ENCODE results near the gene ST6GALNAC3.
"Not testable (repeated sequence)": the region's sequence is repeated elsewhere in the genome, so short reads cannot be mapped to it uniquely, and the experiment has no call there.

ST6GALNAC3 gene

DNA sequence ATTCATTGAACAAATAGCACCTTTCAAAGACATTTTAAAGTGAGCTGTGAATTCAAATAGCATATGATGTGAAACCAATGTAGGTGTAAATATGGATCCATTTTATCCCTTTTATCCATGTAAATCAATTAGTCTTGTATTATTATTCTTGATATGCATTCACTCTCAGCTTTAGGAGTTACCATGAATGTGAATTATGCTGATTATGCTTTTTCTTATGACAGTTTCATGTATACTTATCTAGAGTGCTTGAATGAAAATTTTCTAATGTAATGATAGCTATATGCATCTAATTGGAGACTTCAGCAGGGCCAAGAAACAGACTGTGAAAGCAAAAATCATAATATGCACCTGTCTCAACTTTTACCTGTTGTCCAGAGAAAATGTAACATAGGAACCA is 566.2 kb downstream of the ST6GALNAC3 start:
- DNase-seq (ENCODE audit: low spot score), result no peak

DNA sequence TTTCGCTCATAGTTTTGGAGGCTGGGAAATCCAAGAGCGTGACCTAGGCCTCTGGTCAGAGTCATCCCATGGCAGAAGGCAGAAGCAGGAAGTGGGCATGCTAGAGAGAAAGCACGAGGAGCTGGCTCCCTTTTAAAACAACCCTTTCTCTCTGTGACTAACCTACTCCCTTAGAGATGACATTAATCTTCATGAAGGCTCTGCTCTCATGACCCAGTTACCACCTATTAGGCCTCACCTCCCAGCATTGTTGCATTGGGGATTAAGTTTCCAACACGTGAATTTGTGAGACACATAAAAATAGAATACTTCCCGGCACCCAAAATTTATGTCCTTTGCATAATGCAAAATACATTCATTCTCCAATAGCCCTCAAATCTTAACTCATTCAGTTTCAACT is 569.6 kb downstream of the ST6GALNAC3 start:
- no peak for DNase-seq (ENCODE audit: low spot score)

DNA sequence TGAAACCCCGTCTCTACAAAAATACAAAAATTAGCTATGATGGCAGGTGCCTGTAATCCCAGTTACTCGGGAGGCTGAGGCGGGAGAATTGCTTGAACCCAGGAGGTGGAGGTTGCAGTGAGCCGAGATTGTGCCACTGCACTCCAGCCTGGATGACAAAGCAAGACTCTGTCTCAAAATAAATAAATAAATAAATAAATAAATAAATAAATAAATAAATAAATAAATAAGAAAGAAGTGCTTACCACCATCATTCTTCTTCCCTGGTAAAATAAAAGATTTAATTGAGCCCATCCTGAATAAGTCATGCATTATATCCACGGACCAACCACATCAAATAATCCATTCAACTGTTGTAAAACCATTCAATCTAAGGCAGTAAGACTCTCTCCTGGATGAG is 578.3 kb downstream of the ST6GALNAC3 start:
- not testable (repeated sequence) for DNase-seq (ENCODE audit: low spot score)

DNA sequence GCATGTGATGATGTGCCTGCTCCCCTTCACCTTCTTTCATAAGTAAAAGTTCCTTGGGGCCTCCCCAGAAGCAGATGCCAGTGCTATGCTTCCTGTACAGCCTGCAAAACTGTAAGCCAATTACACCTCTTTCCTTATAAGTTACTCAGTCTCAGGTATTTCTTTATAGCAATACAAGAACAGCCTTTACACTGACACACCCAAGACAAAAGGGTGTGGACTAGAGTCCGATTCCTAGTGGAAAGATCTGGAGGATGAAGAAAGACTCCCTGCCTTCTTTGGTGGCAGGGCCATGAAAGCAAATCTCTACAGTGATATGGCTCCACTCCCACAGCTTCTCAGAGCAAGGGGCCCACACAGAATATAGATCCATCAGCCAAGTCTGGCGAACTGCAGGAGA is 583.1 kb downstream of the ST6GALNAC3 start:
- no peak for DNase-seq (ENCODE audit: low spot score)

DNA sequence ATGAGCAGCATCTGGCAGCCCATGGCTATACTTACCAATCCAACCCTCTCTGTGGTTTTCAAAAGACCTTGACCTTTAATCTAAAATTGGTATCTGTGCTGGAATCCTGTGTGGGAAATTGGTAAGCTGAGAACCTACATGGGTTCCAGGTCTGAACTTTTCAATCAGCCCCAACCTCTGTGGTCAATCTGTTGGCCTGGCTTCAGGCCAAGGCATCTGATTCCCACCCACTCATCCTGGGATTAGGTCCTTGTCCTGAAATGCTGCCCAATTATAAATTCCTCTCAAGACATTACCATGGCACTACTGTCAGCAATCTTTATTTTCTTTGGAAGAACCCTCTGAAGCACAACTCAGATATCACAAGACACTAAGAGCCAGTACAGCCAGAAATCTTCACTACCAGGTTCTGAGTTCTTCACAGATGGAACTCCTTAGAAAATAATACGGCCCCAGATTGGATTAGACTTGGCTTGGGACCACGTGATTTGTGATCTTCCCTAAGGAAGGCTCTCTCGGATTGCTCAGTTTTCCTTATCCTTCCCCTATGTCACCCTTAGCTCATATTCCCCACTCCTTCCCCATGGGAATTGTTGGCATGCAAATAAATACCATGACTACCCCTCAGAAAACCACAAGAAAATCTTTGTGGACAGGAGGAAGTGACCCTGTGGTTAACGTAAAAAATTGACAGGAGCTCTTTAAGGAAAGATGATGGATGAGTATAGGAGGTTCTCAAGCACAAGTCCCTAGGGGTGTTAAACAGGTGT is 584.8 kb downstream of the ST6GALNAC3 start:
- DNase-seq (ENCODE audit: low spot score), result no peak

DNA sequence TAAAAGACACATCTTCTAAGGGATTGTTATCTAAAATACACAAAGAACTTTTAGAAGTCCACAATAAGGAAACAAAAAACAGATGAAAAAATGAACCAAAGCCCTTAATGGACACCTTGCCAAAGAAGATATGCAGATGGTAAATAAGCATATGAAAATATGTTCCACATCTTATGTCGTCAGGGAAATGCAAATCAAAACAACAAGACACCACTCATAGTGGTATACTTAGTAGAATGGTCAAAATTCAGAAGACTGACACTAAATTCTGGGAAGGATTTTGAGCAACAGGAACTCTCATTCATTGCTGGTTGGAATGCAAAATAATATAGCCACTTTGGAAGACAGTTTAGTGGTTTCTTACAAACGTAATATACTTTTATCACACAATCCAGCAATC is 587.0 kb downstream of the ST6GALNAC3 start:
- DNase-seq (ENCODE audit: low spot score), result no peak

DNA sequence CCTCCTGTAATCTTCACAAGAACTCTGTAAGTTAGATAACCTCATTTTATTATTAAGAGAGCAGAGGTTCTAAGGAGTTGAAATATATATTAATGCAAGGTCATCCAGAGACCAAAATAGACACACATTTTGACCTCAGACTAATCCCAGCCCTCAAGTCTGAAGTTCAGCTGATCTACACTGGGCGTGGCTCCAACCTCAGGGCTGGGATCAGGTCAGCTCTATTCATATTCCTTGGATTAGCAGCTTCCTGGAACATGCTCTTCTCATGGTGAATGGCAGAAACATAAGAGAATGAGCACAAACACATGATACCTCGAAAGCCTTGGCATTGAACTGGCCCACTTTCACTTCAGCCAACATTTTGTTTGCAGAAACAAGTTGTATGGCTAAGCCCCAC is 592.0 kb downstream of the ST6GALNAC3 start:
- no peak for DNase-seq (ENCODE audit: low spot score)

DNA sequence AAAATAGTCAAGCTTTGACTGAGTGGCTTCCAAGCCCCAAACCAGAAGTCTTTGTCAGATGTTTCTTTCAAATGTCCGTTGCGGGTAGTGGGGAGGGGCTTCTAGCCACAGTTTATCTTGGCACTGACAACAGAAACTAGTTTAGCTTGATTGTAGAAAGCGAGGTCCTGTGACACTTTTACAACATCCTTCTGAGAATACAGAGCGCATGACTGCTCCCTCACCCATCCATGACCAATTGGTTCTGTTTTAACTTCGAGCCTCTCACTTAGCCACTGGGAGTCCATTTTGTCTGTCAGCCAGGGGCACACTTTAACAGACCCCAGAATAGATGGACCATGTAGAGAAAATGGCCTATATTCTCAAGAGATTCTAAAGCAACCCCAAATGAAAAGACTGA is 593.5 kb downstream of the ST6GALNAC3 start:
- no peak for DNase-seq (ENCODE audit: low spot score)

DNA sequence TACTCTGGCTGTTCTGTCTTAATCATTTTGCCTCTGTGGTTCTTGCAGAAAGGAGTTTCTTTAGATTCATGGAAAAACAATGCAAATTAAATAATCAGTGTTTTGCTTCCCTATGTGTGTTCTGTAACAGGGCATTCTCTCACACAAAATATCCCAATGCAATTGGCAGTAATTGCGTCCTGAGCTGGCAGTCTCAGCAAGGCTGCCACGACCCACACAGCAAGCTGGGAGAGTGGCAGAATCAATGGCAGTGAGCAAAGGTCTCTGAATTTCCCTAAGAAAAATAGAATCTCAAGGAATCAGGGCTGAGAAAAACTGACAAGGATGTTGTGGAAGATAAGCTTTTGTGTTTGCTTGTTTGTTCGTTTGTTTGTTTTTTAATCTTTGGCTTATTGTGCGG is 594.6 kb downstream of the ST6GALNAC3 start:
- DNase-seq (ENCODE audit: low spot score), result no peak

DNA sequence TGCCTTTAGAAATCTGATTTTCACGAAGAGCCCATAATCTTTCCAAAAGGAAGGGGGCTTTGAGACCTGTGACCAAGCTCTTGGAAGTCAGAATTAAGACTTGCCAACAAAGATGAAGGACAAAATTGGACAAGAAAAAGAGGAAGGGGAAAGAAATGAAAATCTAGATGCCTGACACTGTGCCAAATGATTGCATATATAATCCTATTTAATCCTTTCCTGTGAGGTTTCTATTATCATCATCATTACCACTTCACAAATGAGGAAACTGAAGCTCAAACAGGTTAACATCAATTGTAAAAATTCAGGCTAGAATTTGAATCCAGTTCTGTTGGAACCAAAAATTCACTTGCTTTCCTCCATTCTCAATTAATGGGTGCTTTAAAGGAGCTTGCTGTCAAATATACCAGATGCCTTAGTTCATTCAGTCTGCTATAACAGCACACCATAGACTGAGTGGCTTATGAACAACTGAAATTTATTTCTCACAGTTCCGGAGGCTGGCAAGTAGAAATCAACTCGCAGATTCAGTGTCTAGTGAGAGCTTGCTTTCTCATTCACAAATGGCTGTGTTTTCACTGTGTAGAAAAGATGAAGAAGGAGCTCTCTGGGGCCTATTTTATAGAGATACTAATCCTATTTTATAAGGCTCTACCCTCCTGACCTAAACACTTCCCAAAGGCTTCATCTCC is 595.2 kb downstream of the ST6GALNAC3 start:
- no peak for DNase-seq (ENCODE audit: low spot score)

DNA sequence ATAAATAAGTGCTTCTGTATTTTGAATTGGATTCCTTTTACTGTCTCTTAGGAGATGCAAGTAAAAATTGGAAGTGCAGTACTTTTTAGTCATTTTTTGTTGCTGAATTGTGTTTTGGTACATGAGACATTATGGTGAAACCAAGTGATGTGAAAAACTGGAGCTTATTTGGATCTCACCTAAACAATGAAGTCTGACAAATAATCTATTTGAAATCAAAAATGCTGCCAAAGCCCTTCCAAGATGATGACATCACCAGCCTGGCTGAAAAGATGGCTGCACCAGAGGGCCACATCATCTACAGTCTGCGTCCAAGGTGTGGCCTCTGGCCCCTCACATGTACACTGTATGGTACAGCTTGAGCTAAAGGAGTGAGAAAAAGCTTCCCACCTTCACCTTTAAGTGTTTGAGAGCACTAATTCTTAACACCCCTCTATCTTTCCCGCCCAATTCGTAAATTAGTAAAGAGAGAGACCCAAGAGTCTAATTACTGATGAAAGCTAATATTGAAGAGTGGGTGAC is 600.2 kb downstream of the ST6GALNAC3 start:
- DNase-seq (ENCODE audit: low spot score), result no peak

DNA sequence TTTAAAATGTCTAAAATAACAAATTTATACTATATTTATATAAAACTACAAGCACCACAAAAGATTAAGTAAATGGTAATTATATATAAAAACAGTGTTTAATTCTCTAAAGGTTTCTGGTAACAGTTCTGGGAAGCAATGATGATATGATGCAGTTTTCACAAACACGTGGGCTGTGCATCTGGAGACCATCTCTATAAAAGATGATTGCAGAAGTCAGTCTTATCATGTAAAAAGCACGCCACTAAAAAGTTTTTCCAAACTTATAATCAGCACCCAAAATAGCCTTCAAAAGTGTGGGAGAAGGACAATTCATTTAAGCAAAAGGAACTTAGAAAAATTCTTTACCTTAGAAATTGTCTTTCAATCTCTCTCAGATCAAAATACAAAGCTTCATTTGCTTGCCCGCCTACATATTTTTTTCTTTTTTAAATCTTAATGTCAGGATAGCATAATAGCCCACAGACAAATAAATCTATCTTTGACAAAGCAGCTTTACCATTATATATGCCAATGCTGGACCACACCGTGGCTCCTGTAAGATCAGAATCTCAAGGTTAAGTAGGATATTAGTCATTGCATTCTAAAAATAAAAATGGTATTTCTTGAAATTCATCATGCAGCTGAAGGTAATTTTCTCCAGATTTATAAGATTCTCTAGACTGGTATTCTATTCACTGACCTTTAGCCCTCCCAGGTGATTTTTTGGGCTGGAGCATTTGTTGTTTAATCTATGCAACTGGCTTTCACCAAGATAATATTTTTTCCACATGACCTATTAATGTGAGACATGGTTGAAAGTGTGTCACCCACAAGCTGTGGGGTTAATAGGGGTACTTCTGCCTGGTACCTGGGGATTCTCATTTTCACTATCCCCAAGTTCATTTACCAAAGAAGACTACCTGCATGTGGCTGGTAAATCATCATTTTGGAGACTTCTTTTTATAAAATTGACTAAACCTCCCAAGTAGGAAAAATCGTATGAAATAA is 603.2 kb downstream of the ST6GALNAC3 start:
- no peak for DNase-seq (ENCODE audit: low spot score)

DNA sequence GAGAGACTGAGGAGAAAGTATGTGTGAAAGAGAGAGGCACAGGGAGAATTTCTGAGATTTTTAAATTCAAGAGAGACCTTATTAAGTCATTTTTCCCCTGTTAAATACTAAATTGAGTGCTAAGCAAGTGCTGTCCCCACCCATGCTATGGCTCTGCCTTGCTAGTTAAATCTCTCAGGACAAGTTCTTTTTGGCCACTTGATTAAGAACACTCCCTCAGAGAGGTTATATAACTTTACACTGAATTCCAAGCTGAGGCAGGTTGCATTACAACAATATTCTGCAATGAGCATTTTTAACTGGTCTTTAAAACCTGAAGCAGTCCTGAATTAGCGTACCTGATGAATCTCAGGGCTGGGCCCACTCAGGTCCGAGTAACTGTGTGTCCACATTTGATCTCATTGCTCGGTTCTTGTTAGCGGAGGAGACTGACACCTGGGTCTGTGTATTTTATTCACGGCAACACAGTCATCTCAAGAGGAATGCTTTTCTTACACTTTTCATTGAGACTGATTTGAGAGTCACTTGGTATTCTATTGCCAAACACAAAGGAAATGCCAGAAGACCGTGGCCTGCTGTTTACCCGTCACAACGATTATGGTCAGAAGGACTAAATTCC is 605.1 kb downstream of the ST6GALNAC3 start:
- DNase-seq (ENCODE audit: low spot score), result no peak

DNA sequence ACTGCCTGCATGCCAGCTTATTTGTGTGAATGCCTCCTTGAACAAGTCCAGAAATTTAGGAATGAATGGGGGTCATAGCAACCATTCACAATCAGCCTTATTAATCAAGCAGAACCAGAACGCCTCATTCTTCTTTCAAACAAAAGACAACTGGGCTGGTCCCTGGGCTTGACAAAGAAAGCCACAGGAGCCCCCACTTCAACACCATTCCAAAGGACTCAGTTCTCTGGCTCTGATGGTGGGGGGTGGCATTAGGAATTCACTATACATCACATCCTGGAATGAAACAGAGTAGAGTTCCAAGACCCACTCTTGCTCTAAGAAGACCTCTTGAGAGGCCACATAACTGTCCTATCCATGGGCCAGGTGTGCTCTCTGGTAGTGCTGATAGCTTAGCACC is 606.1 kb downstream of the ST6GALNAC3 start:
- DNase-seq (ENCODE audit: low spot score), result no peak

DNA sequence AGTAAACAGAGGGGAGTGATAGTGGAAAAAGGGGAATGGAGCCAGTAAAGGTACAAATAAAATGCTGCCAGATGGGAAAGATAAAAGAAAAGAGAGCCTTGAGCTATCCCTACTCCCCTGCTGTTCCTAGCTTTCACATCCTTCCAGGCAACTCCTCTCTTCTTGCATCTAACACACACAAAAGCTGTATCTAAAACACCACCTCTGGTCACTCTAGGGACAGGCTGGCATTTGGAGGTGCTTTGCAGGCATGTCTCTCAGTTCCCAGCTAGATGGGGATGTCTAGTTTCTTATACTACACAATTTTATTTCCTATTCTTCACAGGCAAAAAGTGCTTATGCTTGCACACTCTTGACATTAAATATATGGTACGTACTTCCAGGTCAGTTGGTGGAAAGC is 607.6 kb downstream of the ST6GALNAC3 start:
- DNase-seq (ENCODE audit: low spot score), result no peak
